SK-N-MC (cell line): Measurements from ENCODE around the gene PRSS27.

Source experiments
- EZH2 ChIP-seq: fragments of 200-600 bp; sonication (generic); IDR thresholded peaks from one replicate; pipeline ENCODE4 v1.6.1; 2017; ENCODE audit warnings: antibody characterized with exemption
- POLR2AphosphoS5 ChIP-seq: IDR thresholded peaks from 2 replicates; pipeline ENCODE4 v1.6.1; 2012; ENCODE audit warnings: mild to moderate bottlenecking, low read depth, low read length, borderline replicate concordance

- no peak for TF ChIP-seq POLR2AphosphoS5
- TF ChIP-seq EZH2 = no peak
Observed at GRCh38 chr16:2663553-2664546, 56.2 kb downstream of the PRSS27 start.
